Measurements from ENCODE around the gene OR5B12. TPM values are rescaled to one million over a fixed set of nuclear protein-coding genes. Genes with fewer than 3 reads are reported as not detected.

OR5B12 gene
- total and polyA plus RNA-seq, 2 of the 8 experiments (the other 6 are each of a cell fraction or from before 2014, with no cell fraction given): not detected

DNA sequence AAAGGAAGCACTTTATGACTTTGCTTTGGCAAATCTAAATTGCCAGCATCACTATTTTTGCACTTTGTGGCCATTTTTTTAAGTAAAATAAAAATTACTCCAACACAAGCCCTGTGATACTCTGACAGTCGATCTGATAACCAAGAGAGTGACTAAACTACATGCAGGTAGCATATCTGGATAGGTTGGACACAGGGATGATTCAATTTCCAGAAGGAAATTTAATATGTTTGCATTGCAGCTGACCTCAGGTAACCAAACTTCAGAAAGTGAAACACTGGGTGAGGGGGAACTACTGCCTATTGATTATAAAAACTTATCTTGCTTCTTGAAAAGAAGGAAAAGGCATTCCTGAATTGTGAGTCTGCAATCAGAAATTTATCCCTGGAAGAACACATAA is 49.3 kb downstream of the OR5B12 start (continued):
- TF ChIP-seq BRCA1 (IDR thresholded peaks at IDR 0.05; ENCODE audit: low read depth, low read length) (no peak), CBX5 (IDR thresholded peaks at IDR 0.05; ENCODE audit: low read depth, low read length) (no peak), GTF2F1 (IDR thresholded peaks at IDR 0.05; ENCODE audit: borderline replicate concordance, low read depth, low read length) (no peak), TAF1 (IDR thresholded peaks at IDR 0.05; ENCODE audit: low read depth, low read length) (no peak), JUND (IDR thresholded peaks at IDR 0.05; ENCODE audit: low read length) (no peak)
